Measurements from ENCODE around the gene RASA4B. TPM values are rescaled to one million over a fixed set of nuclear protein-coding genes. Genes with fewer than 3 reads are reported as not detected.
"Not testable (repeated sequence)": the region's sequence is repeated elsewhere in the genome, so short reads cannot be mapped to it uniquely, and the experiment has no call there.

The RASA4B gene
- total RNA-seq, 2 donors from 2014 or later, result 2.0 to 25.7 TPM

GRCh38 chr7:102505298-102506185 lies 12.0 kb downstream of the RASA4B start:
- H3K27ac ChIP-seq; H3K36me3 ChIP-seq; intact Hi-C loops (cut with DNase I); H3K9me3 ChIP-seq; H3K4me1 ChIP-seq (replicated peaks); DNase-seq (ENCODE audit: low spot score); H3K27me3 ChIP-seq (replicated peaks; ENCODE audit: insufficient read depth); H3K4me3 ChIP-seq: not testable (repeated sequence)
- no CpG with 5 or more reads among the region's 24 CpGs for WGBS

DNA sequence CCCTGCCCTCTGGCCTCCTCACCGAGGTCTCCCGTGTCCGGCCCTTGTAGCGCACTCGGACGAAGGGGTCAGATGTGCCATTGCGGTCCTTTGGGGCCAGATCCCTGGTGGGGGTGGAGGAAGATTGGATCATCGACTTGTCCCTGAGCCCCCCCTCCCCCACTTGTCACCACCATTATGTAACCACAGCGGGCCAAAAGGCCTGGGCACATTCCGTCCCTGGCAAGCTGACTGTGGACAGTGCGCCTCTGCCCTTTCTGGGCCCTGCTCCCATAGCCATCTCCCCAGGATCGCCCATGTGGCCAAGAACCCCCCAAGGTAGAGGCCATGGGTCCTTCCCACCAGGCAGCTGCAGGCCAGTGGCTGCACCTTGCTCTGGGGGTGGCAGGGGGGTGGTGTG lies 14.4 kb downstream of the RASA4B start:
- H3K27me3 ChIP-seq (replicated peaks; ENCODE audit: insufficient read depth); H3K4me3 ChIP-seq; H3K4me1 ChIP-seq (replicated peaks); H3K9me3 ChIP-seq; intact Hi-C loops (cut with DNase I); H3K27ac ChIP-seq; DNase-seq (ENCODE audit: low spot score); H3K36me3 ChIP-seq: not testable (repeated sequence)
- no CpG with 5 or more reads among the region's 12 CpGs for WGBS

GRCh38 chr7:102498321-102498720 lies 19.3 kb downstream of the RASA4B start:
- H3K4me1 ChIP-seq (replicated peaks); H3K9me3 ChIP-seq; H3K4me3 ChIP-seq; DNase-seq (ENCODE audit: low spot score); H3K27ac ChIP-seq; H3K27me3 ChIP-seq (replicated peaks; ENCODE audit: insufficient read depth); H3K36me3 ChIP-seq; intact Hi-C loops (cut with DNase I): not testable (repeated sequence)
- WGBS, result 94% methylated on average over 15 of the region's 16 CpGs

GRCh38 chr7:102497308-102497707 lies 20.3 kb downstream of the RASA4B start:
- H3K27me3 ChIP-seq (replicated peaks; ENCODE audit: insufficient read depth); H3K27ac ChIP-seq; H3K4me3 ChIP-seq; DNase-seq (ENCODE audit: low spot score); intact Hi-C loops (cut with DNase I); H3K4me1 ChIP-seq (replicated peaks); H3K36me3 ChIP-seq; H3K9me3 ChIP-seq: not testable (repeated sequence)
- 100% methylated on average over 1 of the region's 5 CpGs for WGBS

GRCh38 chr7:102496861-102497260 lies 20.7 kb downstream of the RASA4B start:
- H3K4me1 ChIP-seq (replicated peaks); H3K36me3 ChIP-seq; H3K27ac ChIP-seq; H3K4me3 ChIP-seq; H3K27me3 ChIP-seq (replicated peaks; ENCODE audit: insufficient read depth); DNase-seq (ENCODE audit: low spot score); H3K9me3 ChIP-seq; intact Hi-C loops (cut with DNase I): not testable (repeated sequence)
- 30% methylated on average over 4 of the region's 10 CpGs for WGBS

DNA sequence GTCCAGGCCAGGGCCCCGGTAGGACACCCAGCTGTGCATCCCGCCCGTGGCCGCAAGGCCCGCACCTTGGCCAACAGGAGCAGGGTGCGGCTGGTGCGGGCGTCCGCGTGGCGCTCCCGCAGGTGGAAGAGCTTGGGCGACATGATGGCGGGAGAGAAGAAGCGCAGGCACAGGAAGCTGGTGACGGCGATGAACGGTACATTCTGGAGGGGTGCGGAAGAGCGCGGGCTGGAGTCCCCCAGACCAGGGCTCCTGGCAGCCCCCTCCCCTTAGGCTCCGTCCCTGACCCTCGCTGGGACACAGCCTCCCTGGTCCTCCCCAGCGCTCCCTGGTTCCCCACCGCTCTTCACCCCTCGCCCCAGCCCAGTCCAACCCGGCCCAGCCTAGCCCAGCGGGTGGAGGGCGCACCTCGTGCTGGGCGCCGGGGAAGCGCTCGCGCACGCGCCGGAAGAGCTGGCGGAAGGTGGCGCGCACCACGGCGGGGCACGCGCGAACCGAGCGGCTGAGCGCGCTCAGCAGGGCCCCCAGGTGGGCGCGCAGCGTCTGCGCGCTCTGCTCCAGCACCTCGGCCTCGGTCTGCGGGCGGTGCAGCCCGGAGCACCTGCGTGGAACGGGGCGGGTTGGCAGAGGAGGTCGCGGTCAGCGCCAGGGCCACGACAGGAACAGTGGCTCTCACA lies 23.0 kb downstream of the RASA4B start:
- H3K36me3 ChIP-seq; DNase-seq (ENCODE audit: low spot score); H3K27me3 ChIP-seq (replicated peaks; ENCODE audit: insufficient read depth); intact Hi-C loops (cut with DNase I); H3K9me3 ChIP-seq; H3K4me3 ChIP-seq; H3K4me1 ChIP-seq (replicated peaks); H3K27ac ChIP-seq: not testable (repeated sequence)
- no CpG with 5 or more reads among the region's 67 CpGs for WGBS

DNA sequence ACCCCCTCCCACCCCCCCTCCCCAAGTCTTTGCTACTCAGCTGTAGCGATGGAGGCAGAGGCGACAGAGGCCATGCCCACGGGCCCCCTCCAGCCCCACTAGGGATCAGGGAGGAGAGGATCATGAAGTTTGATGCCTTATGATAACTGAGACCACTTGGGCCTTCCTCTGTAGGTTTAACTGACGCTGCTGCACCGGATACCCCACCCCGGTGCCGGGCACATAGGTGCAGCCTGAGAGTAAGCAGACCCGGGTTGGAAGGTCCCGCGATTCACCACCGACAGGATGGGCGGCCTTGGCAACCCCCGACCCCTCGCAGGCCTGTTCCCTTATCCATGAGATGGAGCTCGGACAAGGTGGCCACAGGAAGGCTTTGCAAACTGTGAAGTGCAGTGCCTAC lies 23.6 kb downstream of the RASA4B start:
- H3K4me1 ChIP-seq (replicated peaks); intact Hi-C loops (cut with DNase I); H3K27ac ChIP-seq; H3K36me3 ChIP-seq; H3K4me3 ChIP-seq; H3K9me3 ChIP-seq; H3K27me3 ChIP-seq (replicated peaks; ENCODE audit: insufficient read depth): not testable (repeated sequence)
- DNase-seq (ENCODE audit: low spot score), result peak; percentile 2
- 53% methylated on average over 7 of the region's 15 CpGs for WGBS

DNA sequence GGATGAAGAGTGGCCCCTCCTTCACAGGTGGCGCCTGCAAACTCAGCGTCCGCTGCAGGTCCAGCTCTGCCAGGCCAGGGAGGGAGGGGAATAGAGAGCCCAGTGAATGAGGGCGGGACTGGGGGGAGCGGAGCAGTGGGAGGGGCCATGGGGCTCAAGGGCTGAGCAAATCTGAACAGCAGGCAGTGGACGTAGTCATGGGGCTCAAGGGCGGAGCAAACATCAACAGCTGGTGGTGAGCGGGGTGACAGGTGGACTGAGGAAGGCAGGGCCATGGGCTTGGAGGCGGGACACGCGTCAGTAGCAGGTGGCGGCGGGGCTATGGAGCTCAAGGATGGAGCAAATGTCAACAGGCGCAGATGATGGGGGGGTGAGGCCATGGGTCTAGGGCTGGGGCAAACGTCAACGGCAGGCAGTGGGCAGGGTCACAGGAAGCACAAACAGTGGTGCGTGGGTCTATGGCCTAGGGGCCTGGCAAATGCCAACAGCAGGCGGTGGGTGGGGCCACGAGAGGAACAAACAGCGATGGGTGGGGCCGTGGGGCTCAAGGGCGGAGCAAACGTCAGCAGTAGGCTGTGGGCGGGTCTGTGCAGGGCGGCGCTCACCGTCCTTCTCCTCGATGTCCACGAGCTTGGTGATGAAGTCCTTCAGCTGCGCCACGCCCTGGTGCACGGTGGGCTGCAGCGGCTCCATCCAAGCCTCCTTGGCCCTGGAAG lies 24.2 kb downstream of the RASA4B start:
- intact Hi-C loops (cut with DNase I); H3K36me3 ChIP-seq; H3K27me3 ChIP-seq (replicated peaks; ENCODE audit: insufficient read depth); H3K27ac ChIP-seq; H3K9me3 ChIP-seq; H3K4me1 ChIP-seq (replicated peaks); H3K4me3 ChIP-seq; DNase-seq (ENCODE audit: low spot score): not testable (repeated sequence)
- WGBS, result no CpG with 5 or more reads among the region's 33 CpGs

GRCh38 chr7:102490529-102491075 lies 27.0 kb downstream of the RASA4B start:
- intact Hi-C loops (cut with DNase I); H3K4me3 ChIP-seq; H3K36me3 ChIP-seq; H3K27ac ChIP-seq; H3K9me3 ChIP-seq; H3K4me1 ChIP-seq (replicated peaks); H3K27me3 ChIP-seq (replicated peaks; ENCODE audit: insufficient read depth); DNase-seq (ENCODE audit: low spot score): not testable (repeated sequence)
- WGBS, result no CpG with 5 or more reads among the region's 12 CpGs

DNA sequence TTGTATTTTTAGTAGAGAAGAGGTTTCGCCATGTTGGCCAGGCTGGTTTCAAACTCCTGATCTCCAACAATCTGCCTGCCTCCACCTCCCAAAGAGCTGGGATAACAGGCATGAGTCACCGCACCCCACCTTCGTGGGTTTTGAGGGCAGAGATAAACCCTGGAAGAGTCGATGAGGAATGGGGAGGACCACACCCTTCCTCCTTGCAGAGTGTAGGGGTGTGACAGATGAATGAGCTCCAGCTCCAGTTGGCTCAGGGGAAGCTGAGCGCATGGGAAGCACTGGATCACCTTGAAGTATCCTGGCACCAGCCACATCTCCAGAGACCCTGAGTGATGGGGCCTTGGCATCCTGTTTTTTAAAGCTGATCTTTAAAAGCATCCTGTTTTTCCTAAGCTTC lies 33.3 kb downstream of the RASA4B start:
- DNase-seq (ENCODE audit: low spot score); H3K27ac ChIP-seq; intact Hi-C loops (cut with DNase I); H3K9me3 ChIP-seq; H3K36me3 ChIP-seq; H3K4me1 ChIP-seq (replicated peaks); H3K4me3 ChIP-seq; H3K27me3 ChIP-seq (replicated peaks; ENCODE audit: insufficient read depth): not testable (repeated sequence)
- WGBS, result no CpG with 5 or more reads among the region's 5 CpGs

GRCh38 chr7:102481962-102482361 lies 35.6 kb downstream of the RASA4B start:
- H3K36me3 ChIP-seq; H3K4me3 ChIP-seq; H3K27ac ChIP-seq; H3K9me3 ChIP-seq; DNase-seq (ENCODE audit: low spot score); H3K27me3 ChIP-seq (replicated peaks; ENCODE audit: insufficient read depth); intact Hi-C loops (cut with DNase I); H3K4me1 ChIP-seq (replicated peaks): not testable (repeated sequence)
- no CpG with 5 or more reads among the region's 10 CpGs for WGBS
